GM12891 (cell line): ENCODE data around the gene DHRS13.

Source experiments
- POLR2A ChIP-seq: IDR thresholded peaks from 2 replicates; pipeline ENCODE4 v1.6.1; 2011; ENCODE audit warnings: low read depth, low read length, control low read depth
- POLR2AphosphoS5 ChIP-seq: IDR thresholded peaks from 2 replicates; pipeline ENCODE4 v1.6.1; 2011; ENCODE audit warnings: low read depth, low read length, control low read depth
- POU2F2 ChIP-seq: IDR thresholded peaks from 2 replicates; pipeline ENCODE4 v1.6.1; 2011; ENCODE audit warnings: low read depth, mild to moderate bottlenecking, control low read depth, low read length, moderate library complexity
- SPI1 ChIP-seq: IDR thresholded peaks from 2 replicates; pipeline ENCODE4 v1.6.1; 2011; ENCODE audit warnings: low read depth, low read length, control low read depth

GRCh38 chr17:28855336-28855679, 47.6 kb downstream of the DHRS13 start:
- TF ChIP-seq POLR2AphosphoS5, result no peak
- TF ChIP-seq POLR2A, result no peak
- TF ChIP-seq POU2F2, result no peak
- TF ChIP-seq SPI1, result no peak
